GM18873 (cell line): Measurements from ENCODE around the gene BRD2.

Source experiments
- ATAC-seq: cut with Tn5 transposase; IDR thresholded peaks from one replicate; pipeline ENCODE4 v1.9.1; 2021; ENCODE audit warnings: mild to moderate bottlenecking, moderate library complexity, moderate number of reproducible peaks; ENCODE audit not compliant: unreplicated experiment, low FRiP score

Gene BRD2

GRCh38 chr6:33023536-33023935 lies 55.1 kb downstream of the BRD2 start:
- ATAC-seq, result no peak

- no peak for ATAC-seq
Measured at GRCh38 chr6:33024521-33024920, 56.1 kb downstream of the BRD2 start.

GRCh38 chr6:33028220-33028849 lies 59.9 kb downstream of the BRD2 start:
- no peak for ATAC-seq

GRCh38 chr6:33029328-33030184 lies 61.2 kb downstream of the BRD2 start:
- peak; percentile 62 for ATAC-seq

GRCh38 chr6:33030245-33030644 lies 61.9 kb downstream of the BRD2 start:
- ATAC-seq, result no peak
